DMS79 (cell line): ENCODE results near the gene PFDN2.
A peak's percentile ranks its signal among the peaks of the same experiment; 100 is the strongest.
"Not testable (repeated sequence)": the region's sequence is repeated elsewhere in the genome, so short reads cannot be mapped to it uniquely, and the experiment has no call there.

ENCODE experiments used
- DNase-seq: peaks from one replicate; lab custom pipeline; 2025; lab: John Stamatoyannopoulos, UW

PFDN2 gene

GRCh38 chr1:161138431-161138830 lies 20.6 kb upstream of the PFDN2 start:
- DNase-seq, result no peak

- no peak for DNase-seq
Measured at GRCh38 chr1:161137881-161138280, 20.0 kb upstream of the PFDN2 start.

DNA sequence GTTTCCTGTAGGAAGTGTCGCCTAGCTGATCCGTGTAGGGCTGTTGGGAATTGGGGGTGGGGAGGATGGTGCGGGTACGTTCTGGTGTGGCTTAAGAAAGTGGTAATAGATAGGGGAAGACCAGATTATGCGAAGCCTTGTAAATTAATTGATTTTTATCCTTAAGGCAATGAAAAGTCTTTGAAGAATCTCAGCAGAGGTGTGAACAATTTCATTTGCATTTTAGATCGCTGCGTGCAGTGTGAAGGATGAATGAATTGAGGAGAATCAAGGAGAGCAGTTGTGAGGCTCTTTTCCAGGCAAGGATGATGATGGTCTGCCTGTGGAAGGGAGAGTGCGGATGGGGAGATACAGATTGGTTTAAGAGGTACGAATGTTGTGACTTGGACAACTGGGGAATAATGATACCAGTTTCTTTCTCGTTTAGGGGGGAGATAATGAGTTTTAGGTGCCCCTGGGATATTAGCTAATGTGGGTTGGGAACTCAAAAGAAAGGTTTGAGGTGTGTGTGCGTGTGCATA lies 15.4 kb upstream of the PFDN2 start:
- DNase-seq, result no peak

DNA sequence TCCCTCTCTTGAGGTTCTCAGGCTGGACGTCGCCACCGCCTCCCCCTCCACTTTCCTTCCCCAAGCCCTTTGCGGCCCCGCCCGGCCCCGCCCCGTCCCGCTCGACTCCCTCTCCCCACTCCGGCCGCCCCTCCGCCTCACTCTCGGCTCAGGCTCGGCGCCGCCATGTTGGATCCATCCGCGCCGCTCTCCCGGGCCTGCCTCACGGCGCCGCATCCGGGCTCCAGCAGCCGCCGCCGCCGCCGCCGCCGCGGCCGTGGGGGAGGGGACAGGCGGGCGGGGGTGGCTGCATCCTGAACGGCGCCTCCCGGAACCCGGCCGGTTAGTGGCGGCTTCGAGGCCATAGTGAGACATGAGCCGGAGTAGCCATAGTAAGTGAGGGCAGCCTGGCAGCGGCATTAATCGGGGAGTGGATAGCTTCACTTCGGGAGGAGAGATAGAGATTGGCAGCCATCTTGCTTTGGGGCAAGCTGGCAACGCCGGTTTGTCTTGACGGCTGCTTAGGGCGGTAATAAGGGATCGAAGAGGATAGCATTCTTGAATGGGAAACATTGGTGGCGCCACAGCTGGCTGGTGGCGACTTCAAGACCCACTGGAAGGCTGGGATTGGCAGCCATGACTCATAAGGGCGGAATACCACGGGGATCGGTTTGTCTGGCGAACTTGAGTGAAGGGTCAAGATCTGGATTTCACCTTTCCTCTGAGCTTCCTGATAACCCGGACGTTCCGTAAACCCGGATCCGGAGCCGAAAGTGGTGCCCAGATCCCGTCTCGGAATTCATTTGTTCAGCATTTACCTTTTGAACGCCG lies 14.8 kb upstream of the PFDN2 start, which contains the start of gene DEDD:
DEDD (minus strand) TSS at position 258 of the 810 bp plus-strand sequence. CDS start 8,205 bp downstream, outside the sequence.
- peak; percentile 98 for DNase-seq

DNA sequence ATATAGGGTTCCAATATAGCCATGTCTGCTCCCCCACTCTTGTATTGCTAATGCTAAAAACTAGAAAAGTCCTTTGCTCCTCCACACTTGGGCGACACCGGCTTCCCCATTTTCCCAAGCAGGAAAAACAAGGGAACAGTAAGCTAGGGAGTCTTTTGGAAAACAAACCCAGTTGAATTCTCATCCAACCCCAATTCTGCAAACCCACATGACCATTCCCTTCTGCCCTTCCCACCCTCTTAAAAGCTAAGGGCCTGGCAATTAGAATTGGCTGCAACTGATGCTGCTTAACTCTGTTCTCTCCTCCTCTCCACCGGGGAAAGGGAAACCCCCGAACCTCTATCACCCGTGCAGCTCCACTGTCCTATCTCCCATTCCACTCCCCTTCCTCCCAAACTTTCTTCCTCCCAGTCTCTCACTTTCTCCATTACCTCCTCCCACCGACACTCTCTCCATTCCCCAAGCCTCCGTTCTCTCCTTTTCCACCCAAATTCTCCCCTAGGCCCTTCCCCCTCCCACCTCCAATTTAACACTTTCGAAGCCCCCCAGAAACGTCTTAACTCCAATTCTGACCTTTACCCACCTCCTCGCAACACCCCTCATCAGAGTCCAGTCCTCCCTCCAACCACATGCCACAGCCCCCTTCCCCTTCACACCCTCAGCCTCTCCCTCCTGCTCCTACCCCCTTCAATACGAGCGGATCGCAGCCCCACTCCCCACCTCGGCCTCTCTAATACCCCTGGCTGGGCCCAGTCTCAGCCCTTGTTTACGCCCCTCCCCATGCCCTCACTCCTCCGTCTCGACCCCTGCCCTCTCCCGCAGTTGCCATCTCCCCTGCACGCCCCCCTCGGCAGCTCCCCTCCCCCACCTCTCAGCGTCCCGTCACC lies 13.9 kb upstream of the PFDN2 start:
- no peak for DNase-seq

GRCh38 chr1:161130266-161130665 lies 12.4 kb upstream of the PFDN2 start:
- no peak for DNase-seq

GRCh38 chr1:161128591-161129420 lies 11.0 kb upstream of the PFDN2 start:
- no peak for DNase-seq

DNA sequence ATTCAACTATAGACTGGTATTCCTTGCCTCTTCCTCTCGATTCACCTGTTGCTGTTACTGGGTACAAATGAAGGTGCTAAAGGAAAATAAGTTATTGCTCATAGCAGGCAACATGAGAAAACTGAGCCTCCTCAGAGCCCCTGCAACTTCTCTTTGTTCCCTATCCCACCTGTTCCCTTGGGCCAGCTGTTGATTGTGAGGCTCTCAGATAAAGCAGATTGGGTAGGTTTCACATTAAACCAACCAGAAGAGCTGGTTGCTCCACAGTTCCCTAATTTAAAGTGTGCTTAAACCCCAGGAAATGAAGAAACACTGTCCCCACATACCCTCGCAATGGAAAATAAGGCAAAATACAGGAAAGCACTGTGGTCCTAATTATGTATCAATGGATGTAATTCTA lies 9.8 kb upstream of the PFDN2 start:
- no peak for DNase-seq

DNA sequence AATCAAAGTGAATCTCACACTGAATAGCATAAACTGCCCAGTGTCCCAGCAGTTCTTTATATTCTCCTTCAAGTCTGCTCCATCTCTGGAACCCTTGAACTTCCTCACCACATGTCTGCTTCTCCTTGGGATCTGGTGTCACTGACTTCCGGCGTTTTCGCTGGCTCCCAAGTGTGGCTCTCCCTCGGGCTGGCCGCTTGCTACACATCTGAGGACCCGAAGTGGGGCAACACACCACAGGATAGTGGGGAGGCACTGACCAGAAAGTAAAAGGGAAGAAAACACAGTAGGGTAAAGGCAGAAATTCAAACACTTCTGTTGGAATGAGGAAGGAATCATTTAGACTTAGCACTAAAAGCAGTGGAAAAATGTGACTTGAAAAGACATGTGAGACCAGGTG lies 5.1 kb upstream of the PFDN2 start:
- DNase-seq, result no peak

DNA sequence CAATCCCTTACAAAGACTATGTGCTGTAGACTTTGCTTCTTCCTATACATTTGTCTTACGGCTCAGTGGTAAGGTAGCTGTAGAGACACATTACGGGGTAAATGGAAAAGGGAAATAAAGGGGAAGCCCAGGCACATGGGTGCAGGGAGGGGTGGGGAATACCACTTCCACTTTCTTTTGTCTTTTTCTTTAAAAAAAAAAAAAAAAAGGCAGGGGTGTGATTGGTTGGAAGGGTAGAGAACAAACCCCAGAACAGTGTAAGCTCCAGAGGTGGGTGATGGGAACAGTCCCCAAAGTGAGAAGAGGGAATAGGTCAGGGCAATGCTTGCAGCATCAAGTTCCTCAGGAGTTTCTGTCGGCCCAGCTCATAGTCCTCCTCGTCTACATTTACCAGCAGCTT lies 4.0 kb upstream of the PFDN2 start:
- DNase-seq, result no peak

DNA sequence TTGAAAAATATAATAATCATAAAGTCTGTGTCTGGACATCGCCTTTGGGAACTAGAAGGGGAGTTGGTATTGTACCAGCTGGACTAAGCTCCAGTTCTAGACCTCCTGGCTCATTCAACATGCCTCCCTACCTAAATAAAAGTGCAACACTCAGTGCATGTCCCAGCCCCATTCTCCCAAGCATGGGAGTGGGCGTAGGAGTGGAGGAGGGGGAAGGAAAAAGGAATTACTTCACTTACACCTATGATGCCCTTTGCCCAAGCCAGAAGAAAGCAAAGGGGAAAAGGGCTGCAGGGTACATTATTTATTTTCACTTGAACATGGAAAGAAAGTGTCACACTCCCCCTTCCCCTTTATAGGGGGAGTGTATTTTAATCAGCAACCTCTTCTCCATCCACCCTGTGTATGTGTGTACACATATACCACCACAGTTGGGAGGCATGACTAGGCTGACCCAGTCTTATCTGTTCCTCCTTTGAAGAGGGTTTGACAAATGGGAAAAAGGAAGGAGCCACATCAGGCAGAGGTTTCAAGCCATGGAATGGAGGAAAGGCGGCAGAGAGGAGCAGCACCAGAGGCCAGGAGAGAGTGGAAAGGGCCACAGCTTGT lies 3.3 kb upstream of the PFDN2 start:
- no peak for DNase-seq

DNA sequence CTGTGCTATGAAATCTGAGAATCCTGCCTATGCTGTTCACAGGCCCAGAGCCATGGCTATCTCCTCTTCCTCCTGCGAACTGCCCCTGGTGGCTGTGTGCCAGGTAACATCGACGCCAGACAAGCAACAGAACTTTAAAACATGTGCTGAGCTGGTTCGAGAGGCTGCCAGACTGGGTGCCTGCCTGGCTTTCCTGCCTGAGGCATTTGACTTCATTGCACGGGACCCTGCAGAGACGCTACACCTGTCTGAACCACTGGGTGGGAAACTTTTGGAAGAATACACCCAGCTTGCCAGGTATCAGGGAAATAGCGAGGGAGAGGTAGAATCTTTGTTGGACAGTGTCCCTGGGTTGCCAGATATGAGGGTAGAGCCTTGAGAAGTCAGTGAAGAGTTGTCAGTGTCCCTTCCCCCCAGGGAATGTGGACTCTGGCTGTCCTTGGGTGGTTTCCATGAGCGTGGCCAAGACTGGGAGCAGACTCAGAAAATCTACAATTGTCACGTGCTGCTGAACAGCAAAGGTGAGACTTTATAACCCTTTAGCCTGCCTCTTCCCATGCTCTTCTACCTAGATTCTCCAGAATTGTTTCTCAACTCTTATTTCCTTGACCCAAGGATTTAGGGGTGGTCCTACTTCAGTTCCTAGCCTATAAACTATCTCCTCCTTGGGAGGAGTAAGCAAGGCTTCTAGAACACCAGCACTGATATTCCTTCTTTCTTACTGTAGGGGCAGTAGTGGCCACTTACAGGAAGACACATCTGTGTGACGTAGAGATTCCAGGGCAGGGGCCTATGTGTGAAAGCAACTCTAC lies 1.5 kb upstream of the PFDN2 start:
- DNase-seq, result no peak

- not testable (repeated sequence) for DNase-seq
Measured at GRCh38 chr1:161115961-161116360, 1.9 kb downstream of the PFDN2 start.

- no peak for DNase-seq
Measured at GRCh38 chr1:161115132-161115711, 2.6 kb downstream of the PFDN2 start.

- no peak for DNase-seq
Measured at GRCh38 chr1:161114556-161114955, 3.3 kb downstream of the PFDN2 start.

DNA sequence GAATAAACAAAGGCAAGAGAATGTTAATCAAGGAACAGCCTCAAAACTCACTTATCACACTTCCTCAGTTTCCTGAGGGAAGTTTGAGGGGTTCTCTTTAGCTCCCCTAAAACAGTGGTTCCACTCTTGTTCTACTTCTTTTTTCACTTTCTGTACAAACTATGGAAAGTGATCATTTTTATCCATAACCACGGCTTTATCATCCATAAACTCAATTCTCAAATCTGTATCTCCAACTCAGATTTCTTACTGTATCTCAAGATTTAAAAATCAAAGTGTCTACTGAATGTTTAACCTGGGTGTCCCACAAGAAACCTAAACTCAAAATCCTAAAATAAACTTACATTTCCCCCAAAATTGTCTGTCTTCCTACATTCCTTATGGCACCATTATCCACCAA lies 3.9 kb downstream of the PFDN2 start:
- DNase-seq, result no peak

GRCh38 chr1:161111527-161111926 lies 6.3 kb downstream of the PFDN2 start:
- no peak for DNase-seq

DNA sequence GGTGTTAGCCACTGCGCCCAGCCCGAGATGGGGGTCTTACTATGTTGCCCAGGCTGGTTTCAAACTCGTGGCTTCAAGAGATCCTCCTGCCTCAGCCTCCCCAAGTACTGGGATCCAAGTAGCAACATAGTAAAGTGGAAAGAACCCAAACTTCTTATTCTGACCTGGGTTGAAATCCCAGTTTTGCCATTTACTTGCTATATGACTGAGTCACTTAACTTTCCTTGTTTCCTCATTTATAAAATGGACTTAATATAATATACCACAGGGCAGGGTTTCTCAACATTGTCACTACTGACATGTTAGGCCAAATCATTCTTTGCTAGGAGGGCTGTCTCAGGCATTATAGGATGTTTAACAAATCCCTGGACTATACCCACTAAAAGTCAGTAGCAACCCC lies 6.7 kb downstream of the PFDN2 start:
- no peak for DNase-seq

- DNase-seq, result no peak
Measured at GRCh38 chr1:161106431-161106830, 11.4 kb downstream of the PFDN2 start.

DNA sequence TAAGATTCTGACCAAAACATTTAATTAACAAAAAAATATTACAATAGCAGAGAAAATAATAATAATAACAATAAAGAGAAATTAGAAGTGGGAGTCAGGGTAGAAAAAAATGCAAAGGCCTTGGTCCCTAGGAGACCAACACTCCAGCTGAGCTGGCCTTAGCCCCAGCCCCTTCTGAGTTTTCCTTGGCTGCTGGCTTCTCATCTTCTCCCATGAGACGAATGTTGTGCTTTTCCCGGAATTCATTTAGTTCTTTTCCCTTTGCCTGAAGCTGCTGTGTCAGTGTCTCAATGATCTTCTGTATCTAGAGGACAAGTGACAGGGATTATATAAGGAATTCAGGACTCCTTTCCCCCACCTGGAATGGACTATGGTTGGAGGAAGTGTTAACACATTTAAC lies 17.3 kb downstream of the PFDN2 start:
- no peak for DNase-seq
